ENCODE results near the gene ASB7.
"Not testable (repeated sequence)": the region's sequence is repeated elsewhere in the genome, so short reads cannot be mapped to it uniquely, and the experiment has no call there.

The ASB7 gene, protein sequence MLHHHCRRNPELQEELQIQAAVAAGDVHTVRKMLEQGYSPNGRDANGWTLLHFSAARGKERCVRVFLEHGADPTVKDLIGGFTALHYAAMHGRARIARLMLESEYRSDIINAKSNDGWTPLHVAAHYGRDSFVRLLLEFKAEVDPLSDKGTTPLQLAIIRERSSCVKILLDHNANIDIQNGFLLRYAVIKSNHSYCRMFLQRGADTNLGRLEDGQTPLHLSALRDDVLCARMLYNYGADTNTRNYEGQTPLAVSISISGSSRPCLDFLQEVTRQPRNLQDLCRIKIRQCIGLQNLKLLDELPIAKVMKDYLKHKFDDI

DNA sequence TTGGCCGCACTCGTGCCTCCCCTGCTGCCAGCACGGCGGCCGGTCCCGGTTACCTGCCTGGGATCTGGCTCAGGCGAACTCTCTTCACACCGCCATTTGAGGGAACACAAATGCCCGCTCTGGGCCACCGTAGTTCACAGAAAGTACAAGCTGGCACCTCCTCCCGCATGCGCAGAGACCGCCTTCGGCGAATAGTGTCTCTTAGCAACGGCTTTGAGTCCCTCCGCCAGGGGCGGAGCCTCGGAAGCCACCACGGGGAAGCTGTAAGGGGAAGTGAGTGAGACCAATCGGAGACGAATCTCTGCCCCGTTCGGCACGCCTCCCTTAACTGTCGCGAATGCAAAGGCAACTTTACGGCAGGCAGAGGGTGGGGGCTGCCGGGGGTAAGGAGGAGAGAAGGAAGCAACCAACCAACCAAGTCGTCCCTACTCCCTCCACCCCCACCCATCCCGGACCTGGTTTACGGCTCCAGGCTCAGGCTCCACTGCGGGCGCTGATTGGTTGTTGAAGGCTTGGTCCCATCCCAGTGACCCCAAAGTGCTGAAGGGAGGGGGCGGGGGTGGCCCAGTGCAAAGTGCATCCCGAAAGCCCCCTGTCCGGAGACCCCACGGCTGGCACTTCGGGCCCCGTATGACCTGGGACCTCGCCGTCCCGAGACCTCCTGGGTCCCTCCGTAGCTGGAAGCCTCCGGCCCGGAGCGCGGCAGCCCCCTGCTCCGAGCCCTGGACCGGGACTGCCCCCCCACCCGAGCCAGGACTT, at the start of gene ASB7, which contains the start of gene LINS1:
Gene ASB7 (plus strand): TSS at position 526 of the 759 bp plus-strand sequence. CDS start 9,628 bp downstream, outside the sequence.
Gene LINS1 (minus strand): TSS at position 121 of the 759 bp plus-strand sequence. CDS start 21,342 bp downstream, outside the sequence.
- peak; percentile 100 for DNase-seq

DNA sequence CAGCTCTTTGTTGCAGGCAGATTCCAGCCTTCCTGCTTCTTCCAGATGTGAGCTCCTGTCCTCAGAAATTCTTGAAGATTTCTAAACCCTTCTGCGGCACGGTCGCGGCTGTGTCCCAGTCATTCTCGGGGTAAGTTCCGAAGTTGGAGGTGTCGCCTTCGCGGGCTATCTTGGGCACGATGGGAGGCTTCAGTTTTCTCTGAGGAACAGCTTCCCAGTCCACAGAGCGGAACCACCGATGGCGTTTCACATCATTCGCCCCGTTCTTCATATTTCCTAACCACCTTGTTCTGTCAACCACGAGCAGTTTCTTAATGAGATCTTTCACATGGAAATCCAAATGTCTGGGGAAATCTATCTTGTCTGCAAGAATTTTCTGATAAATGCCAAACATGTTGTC, 48.9 kb upstream of the ASB7 start:
- no peak for DNase-seq

DNA sequence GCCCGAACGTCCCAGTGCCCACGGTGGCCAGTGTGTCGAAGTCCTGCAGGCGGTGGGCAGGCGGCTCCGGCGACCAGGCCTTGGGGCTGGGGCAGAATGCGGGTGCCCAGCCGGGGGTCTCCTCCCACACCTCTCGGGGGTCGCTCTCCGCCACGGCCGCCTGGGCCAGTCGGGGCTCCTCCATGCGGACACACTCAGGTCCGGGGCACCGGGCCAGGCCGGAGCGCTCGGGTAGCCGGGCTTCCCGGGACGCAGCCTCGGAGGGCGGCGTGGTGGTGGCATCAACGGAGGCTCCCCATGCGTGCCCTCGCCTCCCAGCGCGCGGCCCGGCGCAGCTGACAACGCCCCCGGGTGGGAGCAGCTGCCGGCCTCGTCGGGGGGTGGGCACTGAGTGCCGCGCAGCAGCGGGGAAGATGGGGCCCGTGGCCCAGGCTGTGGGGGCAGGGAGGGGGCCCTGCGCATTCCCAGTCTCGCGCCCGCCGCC, 43.6 kb upstream of the ASB7 start:
- no peak for DNase-seq

DNA sequence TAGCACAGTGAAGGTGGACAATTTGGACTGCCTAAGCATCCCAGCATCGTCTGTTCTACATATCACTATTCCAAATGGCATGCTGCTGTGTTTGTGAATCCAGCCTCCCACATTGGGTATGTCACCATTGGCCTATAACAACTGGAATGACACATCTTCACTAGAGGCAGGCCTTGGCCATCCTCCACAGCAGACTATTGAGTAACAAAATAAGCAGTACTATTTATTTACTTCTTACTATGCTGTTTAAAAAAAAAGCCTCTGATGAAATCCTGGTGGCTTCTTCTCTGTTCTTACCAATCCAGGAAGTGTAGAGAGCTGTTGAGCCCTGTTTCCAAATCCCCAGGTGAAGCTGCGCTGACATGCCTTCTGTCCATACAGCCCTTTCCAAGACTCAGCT, 43.1 kb upstream of the ASB7 start:
- DNase-seq: no peak

DNA sequence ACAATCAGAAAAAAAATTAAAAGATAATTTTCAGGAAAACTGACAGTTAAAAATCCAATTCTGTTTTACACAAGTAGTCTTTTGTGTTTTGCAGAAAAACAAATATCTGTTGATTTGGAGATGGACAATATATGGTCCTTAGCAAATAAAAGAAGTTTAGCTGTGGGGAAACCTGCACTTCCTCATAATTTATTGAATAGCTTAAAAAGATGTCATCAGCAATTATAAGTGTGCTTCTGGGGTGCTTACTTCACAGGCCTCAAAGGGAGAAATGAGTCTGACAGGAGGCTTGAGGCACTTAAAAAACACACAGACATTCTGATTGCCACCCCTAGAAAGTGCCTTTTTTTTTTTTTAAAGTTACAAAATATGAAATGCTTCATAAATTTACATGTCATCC, 42.1 kb upstream of the ASB7 start:
- DNase-seq: no peak

DNA sequence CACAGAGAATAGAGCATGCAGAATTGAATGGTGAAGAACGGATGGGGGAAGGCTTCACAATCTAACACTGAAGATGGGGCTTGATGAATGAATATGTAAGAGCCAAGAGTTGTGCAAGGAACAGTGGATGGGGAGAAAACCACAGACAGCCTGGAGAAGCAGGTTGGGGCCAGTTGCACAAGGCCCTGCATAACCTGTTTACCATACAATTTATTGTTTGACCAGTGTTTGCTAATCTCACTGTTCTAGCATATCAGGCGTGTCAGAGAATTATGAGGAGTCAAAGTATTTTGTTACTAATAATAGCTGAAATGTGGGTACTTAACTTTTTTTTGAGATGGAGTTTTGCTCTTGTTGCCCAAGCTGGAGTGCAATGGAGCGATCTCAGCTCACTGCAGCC, 36.8 kb upstream of the ASB7 start:
- DNase-seq: no peak

DNA sequence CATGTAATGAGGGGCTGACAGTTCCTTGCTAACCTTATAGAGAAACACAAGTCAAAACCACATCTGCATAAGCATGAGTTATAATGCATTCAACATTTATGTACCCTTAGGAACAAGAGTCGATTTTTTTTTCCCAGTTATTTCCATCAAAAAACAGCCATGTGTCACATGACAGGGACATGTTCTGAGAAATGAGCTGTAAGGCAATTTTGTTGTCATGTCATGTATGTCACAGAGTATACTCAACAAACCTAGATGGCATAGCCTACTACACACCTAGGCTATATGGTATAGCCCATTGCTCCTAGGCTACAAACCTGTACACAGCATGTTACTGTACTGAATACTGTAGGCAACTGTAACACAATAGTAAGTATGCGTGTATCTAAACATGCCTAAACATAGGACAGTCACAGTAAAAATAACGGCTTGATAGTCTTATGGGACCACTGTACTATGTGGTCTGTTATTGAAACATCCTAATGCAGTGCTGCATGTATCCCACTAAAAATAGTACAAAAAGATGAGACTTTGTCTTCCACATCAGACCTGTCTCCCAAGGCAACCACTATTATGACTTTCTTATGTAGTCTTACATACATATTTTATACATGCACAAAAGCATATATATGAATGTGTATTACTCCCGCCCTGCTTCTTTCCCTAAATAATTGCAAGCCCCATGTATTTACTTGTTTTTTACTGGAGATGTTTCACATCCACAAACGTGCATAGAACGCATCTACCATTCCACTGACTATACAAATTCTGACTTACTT, 35.4 kb upstream of the ASB7 start:
- DNase-seq: no peak

DNA sequence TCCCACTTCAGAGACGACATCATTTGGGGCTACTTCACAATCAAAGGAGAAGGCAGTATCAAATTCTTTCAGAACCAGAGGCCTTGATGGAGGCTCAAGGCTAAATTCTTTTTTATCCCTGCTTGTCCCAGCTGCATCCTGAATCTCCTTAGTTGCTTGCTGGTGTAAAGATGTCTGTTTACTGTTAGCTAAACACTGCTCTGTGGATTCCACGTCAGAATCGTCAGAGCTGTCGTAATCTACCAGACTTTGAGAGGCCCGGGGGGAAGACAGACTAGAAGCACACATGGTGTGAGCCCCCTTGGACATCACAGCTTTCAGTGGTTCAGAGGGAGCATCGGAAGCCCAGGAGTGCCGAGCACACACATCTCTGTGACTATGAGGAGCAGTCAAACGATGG, 33.0 kb upstream of the ASB7 start:
- DNase-seq: no peak

DNA sequence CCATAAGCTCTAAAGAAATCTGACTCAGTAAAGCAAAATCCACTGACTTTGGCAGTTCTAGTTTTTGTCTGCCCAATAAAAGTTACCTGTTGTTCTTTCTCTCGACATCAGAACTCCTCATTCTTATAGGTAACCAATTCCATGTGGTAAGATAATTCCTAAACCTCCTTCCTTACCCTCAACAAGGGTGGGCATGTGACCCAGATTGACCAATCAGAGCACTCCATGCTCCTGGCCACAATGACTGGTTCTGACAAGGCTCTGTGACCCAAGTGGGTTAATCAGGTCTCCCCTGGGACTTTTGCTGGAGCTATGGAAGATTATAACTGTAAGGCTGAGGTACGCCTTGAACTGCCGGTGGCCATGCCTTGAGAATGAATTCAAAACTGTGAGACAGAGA, 32.1 kb upstream of the ASB7 start:
- no peak for DNase-seq

DNA sequence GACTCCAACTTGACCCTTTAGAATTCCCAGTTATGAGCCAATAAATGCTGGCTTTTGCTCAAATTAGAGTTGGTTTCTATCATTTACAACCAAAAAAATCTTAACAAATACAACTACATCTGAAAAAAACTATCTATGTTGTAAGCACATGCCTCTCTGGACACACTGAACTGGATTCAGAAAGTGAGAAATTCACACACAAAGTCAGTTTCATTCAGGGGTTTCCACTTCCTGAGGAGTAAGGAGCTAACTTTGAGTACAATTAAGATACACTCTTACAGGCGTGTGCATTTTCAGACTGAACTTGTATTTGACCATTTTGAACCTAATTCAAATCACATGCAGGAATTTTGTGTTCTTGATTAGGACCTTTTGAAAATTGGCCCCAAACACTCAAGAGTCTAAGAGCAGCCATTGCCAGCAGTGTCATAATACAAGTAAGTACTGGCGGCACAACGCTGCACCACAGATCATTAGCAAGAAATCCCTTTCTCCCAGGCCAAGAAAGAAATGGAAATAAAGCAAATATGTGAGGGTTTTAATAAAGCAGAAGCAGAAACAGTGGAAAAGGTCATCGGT, 31.6 kb upstream of the ASB7 start:
- no peak for DNase-seq

DNA sequence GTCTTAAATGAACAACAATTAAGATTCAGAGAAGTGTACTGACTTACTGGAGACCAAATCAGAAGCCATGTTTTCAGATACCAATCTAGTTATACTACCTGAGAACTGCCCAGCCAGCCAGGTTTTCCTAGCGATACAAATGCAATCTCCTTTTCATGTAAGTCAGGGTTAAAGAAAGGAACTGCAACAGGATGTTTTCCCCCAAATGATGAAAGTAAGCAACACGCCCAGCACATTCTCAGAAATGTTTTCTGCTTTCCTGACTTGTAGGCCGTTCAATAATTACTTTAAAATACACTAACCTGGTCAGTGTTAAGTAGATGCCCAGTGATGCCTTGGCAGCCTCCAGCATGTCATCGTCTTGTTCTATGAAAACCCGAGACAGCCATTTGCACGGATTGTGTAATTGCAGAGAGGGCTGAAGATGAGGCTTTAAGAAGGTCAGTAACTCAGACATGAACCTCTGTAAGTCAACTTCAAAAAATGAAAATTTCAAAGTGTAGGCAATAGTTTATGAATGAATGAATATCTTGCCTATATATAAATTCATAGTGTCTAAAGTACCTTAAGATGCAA, 30.7 kb upstream of the ASB7 start:
- DNase-seq: no peak

DNA sequence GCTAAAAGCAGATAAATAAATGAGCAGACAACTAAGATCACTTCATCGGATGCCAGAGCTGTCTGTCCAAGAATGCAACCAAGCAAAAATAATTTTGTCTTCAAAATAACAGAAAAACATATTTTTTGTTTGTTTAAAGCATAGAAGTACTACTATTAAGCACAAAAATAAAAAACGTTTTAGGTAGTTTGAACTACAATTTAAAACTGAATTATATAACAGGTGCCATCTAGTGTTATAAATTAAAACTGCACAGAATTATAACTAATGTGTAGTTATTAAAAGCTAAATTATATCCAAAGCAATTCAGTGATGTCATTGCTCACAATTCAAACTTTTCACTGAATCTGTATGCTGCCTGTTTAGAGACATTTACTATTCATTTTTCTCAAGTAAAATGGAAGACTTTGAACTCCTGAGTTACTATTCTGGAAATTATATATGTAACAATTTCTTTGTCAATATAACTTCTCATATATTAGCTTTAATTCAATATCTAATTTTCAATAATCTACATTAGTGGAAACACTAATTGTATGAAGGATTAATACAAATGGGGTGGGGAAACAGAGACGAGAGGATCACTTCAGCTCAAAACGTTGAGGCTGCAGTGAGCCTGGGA, 29.9 kb upstream of the ASB7 start:
- no peak for DNase-seq

DNA sequence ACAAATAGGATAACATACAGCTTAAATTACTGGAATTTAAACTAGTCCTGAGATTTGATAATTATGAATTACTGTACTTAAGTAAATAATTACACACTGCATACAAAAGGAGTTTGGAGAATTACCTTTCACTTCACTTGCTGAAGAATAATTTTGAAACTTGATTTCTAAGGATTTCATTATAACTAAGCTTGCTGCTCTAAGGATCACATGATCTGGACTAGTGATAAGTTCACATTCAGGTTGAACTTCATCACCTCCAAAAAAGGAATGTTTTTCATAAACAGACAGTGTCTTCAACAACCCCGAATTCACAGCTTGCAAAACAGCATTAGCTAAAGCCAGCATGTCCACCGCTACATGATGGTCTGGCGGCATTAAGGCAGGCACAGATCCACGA, 28.9 kb upstream of the ASB7 start:
- no peak for DNase-seq

DNA sequence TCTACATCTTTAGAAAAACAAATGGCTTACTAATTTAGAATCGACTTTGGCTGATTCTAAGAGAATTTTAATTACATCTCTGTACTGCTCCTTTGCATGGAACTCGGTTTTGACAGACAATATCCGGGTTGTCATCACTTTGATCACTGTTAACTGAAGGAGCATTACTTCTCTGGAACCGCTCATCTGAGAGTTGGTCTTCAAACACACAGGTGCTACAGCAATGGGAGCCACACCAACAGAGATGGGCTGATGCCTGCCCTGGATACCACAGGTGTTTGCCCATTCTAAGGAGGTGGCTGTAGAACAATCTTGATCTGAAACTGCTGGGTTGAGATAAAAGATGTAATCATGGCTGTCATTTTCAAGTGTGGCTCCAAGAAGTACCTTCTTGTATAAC, 22.0 kb upstream of the ASB7 start:
- no peak for DNase-seq

DNA sequence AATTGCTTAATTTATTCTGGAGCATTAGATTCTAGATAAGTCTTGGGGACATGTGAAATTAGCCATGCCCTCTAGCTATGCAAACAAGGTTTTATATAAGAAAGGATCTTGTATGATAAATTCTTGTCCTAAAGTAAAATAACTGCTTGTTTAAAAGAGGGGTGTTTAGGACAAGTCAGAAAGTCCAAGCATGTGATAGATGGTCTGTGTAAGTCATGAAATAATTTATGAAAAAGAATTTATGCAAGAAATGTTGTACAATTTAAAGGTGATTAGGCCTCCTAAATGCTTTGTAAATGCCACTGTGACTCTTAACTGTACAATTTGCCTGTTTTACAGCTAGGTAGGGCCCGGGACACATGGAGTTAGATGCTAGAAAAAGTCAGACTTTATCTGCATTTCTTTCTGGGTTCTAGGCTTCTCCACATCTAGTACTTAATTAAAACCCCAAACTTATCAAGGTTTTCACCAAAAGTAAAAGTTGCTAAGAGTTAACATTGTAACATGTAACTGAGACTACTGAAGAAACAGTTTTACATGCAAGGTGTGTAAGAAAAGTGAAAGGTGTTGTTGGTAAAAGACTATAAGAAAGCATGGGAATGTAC, 13.6 kb upstream of the ASB7 start:
- no peak for DNase-seq

DNA sequence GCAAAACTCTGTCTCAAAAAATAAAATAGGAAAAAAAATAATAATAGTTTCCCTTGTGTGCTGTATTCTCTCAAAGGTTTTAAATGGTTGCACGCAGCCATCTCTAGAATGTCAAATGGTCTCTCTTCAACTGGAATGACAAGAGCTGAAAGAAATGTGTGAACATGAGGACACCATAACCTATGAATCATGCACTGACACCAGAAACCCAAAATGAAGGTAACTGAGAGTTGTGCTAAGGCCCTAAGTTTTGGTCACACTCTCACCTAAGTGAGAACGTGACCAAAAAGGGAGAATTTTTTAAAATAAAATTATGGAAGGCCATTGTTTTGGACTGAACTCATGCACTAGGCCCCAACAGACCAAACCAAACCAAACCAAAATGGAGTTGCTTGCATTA, 11.2 kb upstream of the ASB7 start:
- not testable (repeated sequence) for DNase-seq

DNA sequence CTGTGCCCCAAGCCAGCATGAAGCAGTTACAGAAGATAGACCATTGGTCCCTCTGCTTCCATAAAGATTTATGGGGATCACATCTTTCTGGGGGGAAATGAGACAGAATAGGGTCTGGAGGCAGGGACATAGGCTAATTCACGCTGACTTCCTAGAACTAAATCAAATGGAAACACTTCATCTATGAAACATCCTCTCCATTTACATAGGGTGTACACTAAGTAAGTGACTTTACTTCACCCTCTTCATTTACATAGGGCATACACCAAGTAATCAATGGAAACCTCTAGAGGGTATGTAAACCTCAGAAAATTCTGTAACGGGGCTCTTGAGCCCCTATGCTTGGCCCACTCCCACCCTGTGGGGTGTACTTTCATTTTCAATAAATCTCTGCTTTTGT, 10.6 kb upstream of the ASB7 start:
- DNase-seq: no peak

DNA sequence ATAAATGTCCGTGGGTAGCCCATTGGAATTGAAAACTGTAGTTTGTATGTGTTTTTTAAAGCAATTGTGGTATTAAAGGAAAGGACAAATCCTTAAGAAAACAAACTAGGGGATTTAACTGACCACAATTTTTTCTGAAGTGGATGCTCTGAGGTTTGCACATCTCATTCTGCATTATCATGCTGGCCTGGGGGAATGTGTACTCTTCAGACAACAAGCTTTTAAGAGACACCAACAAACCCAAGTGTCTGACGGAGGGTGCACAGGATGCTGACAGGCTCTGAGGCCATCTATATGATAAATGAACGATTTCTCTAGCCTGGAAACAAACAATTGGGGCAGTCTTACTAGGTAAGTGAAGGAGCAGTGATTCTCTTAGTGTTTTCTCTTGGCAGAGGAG, 9.5 kb upstream of the ASB7 start:
- DNase-seq: no peak

DNA sequence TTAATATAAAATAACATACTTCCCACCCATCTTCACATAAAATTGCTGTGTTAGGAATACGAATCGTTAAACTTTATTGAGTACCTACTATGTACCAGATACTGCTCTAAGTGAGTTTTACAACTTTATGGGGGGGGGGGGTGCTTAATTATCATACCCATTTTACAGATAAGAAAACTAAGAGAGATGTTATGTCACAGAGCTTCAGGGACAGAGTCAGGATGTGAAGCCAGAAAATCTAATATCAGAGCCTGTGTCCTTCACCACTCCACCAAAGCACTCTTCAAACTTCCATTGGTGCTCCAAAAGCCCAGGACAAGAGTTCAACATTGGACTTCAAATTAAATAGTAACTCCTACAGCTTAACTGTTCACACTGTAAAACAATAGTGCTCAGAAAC, 9.0 kb upstream of the ASB7 start:
- no peak for DNase-seq

DNA sequence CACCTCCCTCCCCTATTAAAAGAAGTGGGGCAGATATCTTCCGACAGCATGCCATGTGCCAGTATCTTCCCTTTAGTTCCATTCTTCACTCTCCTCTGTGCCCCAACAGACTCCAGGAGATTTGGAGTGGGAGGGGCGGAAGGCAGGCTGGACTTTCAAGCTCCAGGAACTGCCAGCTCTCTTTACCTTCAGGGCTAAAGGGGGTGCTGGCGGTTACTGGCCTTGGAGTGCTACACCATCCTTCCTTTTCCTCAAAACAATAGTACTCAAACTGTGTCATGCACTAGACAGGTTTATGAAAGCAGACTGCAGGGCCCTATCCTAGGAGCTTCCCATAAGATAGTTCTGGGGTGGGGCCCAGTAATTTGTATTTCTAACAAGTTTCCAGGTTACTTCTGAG, 6.4 kb upstream of the ASB7 start:
- DNase-seq: no peak

DNA sequence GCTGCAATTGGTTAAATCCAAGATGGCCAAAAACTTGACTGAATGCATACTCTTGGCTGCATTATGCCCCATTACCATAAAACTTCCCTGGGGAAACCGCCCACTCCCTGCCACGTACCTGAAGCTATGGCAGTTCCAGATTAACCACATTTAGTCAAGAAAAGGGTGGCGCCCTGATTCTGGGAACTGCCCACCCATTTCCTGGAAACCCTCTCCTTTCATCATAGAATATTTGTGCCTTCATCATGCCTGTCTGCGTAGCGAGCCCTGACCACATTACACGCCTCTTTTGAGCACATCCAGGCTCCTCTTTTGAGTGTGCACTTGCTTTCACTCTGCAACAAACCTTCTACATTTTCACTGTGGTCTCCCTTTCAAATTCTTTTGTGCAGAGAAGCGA, 5.6 kb upstream of the ASB7 start:
- no peak for DNase-seq

DNA sequence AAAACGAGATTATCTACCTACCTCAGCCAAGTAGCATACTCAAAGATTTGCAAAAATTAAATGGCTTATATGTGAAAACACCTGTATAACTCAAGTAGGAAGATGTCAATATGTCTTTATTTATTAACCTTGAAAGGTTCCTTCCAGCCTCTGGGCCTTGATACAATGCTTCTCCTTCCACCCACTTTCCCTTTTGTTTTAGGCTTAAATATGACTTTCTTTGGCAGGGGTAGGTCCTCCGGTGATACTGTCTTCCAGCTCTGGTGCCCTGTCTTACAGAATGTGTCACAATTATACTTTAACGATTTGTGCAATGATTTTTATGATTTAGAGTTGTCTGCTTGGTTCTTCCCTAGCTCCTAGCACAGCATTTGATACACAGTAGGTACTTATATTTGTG, 4.5 kb upstream of the ASB7 start:
- no peak for DNase-seq

Data from right forelimb (tissue), 1 donor.